KMS-11 (cell line): ENCODE data around the gene EXOC3L4.

Experiments used
- H2AFZ ChIP-seq: fragments of 200-600 bp; sonication (generic); 2 replicates; pipeline ENCODE4 v1.6.1; 2016; ENCODE audit warnings: antibody characterized with exemption, mixed run types, low read depth
- H3K27ac ChIP-seq: fragments of 200-600 bp; sonication (generic); 2 replicates; pipeline ENCODE4 v1.6.1; 2016; ENCODE audit warnings: mild to moderate bottlenecking, mixed run types
- H3K27me3 ChIP-seq: fragments of 200-600 bp; sonication (generic); 2 replicates; pipeline ENCODE4 v1.6.1; 2017; ENCODE audit warnings: mild to moderate bottlenecking, low read depth, mixed run types, moderate library complexity; ENCODE audit not compliant: insufficient read depth
- H3K36me3 ChIP-seq: fragments of 200-600 bp; sonication (generic); 2 replicates; pipeline ENCODE4 v1.6.1; 2017; ENCODE audit warnings: mild to moderate bottlenecking, mixed run types; ENCODE audit not compliant: insufficient read depth
- H3K4me1 ChIP-seq: fragments of 200-600 bp; sonication (generic); 2 replicates; pipeline ENCODE4 v1.6.1; 2016; ENCODE audit warnings: mild to moderate bottlenecking, low read depth, mixed run types; ENCODE audit not compliant: poor library complexity, severe bottlenecking
- H3K4me2 ChIP-seq: fragments of 200-600 bp; sonication (generic); 2 replicates; pipeline ENCODE4 v1.7.0; 2016; ENCODE audit warnings: mild to moderate bottlenecking, mixed run types
- H3K4me3 ChIP-seq: fragments of 200-600 bp; sonication (generic); IDR thresholded peaks from 2 replicates; pipeline ENCODE4 v1.6.1; 2017; ENCODE audit warnings: low read depth, low read length, mixed read lengths; ENCODE audit not compliant: insufficient read depth
- H3K79me2 ChIP-seq: fragments of 200-600 bp; sonication (generic); 2 replicates; pipeline ENCODE4 v1.6.1; 2016; ENCODE audit warnings: low read depth, mixed run types; ENCODE audit not compliant: insufficient read depth
- H3K9ac ChIP-seq: fragments of 200-600 bp; sonication (generic); 2 replicates; pipeline ENCODE4 v1.6.1; 2016; ENCODE audit warnings: mild to moderate bottlenecking, mixed run types
- H4K20me1 ChIP-seq: fragments of 200-600 bp; sonication (generic); 2 replicates; pipeline ENCODE4 v1.6.1; 2016; ENCODE audit warnings: mild to moderate bottlenecking, mixed run types; ENCODE audit not compliant: insufficient read depth
- TF ChIP-seq, protein P1 (sequence below): fragments of 200-600 bp; sonication (generic); conservative IDR thresholded peaks from 2 replicates; pipeline ENCODE4 v1.6.1; 2017; ENCODE audit warnings: low read depth, mild to moderate bottlenecking, antibody characterized with exemption, low read length, moderate library complexity, mixed read lengths

EXOC3L4 gene

GRCh38 chr14:103068351-103069073 lies 26.0 kb upstream of the EXOC3L4 start:
- H3K27ac ChIP-seq = no peak overlapping the region

DNA sequence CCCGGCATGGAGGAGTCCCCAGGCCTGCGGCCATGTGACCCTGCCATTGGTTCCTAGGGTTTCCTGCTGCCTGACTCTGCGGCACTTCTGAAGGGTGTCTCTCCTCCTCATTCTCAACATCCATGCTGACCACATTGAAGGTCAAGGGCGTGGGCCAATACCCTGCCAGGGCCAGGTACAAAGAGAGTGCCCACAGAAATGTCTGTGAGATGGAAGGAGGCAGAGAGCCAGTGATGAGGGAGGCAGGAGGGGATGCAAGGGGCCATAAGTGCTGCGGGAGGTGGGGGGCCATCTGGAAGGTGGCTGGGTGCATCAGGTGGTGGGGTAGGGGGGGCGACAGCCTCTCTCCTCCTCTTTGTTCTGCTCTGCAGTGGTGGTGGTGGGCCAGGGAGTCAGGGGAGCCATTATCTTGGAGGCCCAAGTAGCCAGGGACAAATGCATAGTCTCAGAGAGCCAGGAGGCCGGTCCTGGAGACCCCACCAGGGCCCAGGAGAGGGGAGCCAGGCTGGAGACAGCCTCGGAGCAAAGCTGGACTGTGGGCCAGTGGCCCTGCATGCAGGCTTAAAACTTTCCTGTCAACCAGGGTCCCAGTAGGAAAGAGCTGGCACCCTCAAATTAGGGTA lies 24.2 kb upstream of the EXOC3L4 start:
- Histone ChIP-seq H3K27me3 (no peaks in the 10 kb centered on the region), H3K36me3 (no peaks in the 10 kb centered on the region), H4K20me1 (no peaks in the 10 kb centered on the region), H3K27ac (no peak overlapping the region), H3K4me3 (no peak overlapping the region), H2AFZ (no peak overlapping the region), H3K4me1 (no peaks in the 10 kb centered on the region), H3K9ac (no peak overlapping the region), H3K4me2 (no peak overlapping the region), H3K79me2 (no peaks in the 10 kb centered on the region)
- TF ChIP-seq, protein P1, sequence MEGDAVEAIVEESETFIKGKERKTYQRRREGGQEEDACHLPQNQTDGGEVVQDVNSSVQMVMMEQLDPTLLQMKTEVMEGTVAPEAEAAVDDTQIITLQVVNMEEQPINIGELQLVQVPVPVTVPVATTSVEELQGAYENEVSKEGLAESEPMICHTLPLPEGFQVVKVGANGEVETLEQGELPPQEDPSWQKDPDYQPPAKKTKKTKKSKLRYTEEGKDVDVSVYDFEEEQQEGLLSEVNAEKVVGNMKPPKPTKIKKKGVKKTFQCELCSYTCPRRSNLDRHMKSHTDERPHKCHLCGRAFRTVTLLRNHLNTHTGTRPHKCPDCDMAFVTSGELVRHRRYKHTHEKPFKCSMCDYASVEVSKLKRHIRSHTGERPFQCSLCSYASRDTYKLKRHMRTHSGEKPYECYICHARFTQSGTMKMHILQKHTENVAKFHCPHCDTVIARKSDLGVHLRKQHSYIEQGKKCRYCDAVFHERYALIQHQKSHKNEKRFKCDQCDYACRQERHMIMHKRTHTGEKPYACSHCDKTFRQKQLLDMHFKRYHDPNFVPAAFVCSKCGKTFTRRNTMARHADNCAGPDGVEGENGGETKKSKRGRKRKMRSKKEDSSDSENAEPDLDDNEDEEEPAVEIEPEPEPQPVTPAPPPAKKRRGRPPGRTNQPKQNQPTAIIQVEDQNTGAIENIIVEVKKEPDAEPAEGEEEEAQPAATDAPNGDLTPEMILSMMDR = no peak

More at GRCh38 chr14:103068351-103069073, 26.0 kb upstream of the EXOC3L4 start:
- TF ChIP-seq, protein P1 = no peak
- no peaks in the 10 kb centered on the region for H4K20me1 ChIP-seq
- no peaks in the 10 kb centered on the region for H3K79me2 ChIP-seq
- H3K4me2 ChIP-seq = no peak overlapping the region
- H3K27me3 ChIP-seq = no peaks in the 10 kb centered on the region
- no peak overlapping the region for H3K9ac ChIP-seq
- no peak overlapping the region for H3K4me3 ChIP-seq
- no peaks in the 10 kb centered on the region for H3K4me1 ChIP-seq
- H3K36me3 ChIP-seq = no peaks in the 10 kb centered on the region
- no peak overlapping the region for H2AFZ ChIP-seq

DNA sequence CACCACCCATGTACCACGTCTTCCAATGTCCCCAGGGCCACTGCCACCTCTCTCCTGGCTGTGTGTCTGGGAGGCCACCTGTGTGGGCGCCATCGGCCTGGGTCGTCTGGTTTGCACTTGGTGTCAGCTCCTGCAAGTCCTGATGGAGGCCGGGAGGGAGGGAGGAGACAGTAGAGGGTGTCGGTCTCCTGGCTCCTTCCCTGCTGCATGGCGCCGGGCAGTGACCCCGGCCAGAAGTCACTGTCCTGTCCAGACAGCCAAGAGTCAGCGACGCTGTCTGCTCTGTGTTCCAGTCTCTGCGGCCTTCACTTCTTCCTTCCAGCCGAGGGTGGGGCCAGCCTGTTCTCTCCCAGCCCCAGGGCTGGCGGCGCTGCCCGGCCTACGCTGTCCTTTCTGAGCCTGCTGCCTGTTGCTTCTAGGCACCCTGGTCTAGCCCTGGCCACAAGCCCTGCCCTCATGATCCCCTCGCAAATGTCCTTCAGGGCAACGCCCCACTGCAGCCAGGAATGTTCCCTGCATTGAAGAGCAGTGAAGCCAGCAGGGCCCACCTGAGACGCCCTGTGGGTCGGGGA lies 23.5 kb upstream of the EXOC3L4 start:
- Histone ChIP-seq H3K4me1 (no peaks in the 10 kb centered on the region), H4K20me1 (no peaks in the 10 kb centered on the region), H3K79me2 (no peaks in the 10 kb centered on the region), H3K27ac (no peak overlapping the region), H3K27me3 (no peaks in the 10 kb centered on the region), H3K4me2 (no peak overlapping the region), H3K9ac (no peak overlapping the region), H3K4me3 (no peak overlapping the region), H3K36me3 (no peaks in the 10 kb centered on the region), H2AFZ (no peak overlapping the region)
- TF ChIP-seq, protein P1 = no peak

GRCh38 chr14:103071544-103072251 lies 22.8 kb upstream of the EXOC3L4 start:
- Histone ChIP-seq H3K9ac (no peak overlapping the region), H3K36me3 (no peaks in the 10 kb centered on the region), H3K79me2 (no peaks in the 10 kb centered on the region), H3K4me3 (no peak overlapping the region), H3K4me2 (no peak overlapping the region), H3K4me1 (no peaks in the 10 kb centered on the region), H3K27ac (no peak overlapping the region), H4K20me1 (no peaks in the 10 kb centered on the region), H2AFZ (no peak overlapping the region), H3K27me3 (no peaks in the 10 kb centered on the region)
- TF ChIP-seq, protein P1 = no peak
